IPS-20b (cell line): Measurements from ENCODE around the gene GPRIN1.
"Not testable (repeated sequence)": the region's sequence is repeated elsewhere in the genome, so short reads cannot be mapped to it uniquely, and the experiment has no call there.

Experiments used
- H3K27ac ChIP-seq: one replicate; pipeline ENCODE4 v1.5.1; 2013; ENCODE audit warnings: low read length
- H3K27me3 ChIP-seq: 2 replicates; pipeline ENCODE4 v1.6.1; 2013; ENCODE audit warnings: mild to moderate bottlenecking, low read length, inconsistent platforms; ENCODE audit not compliant: insufficient read depth
- H3K36me3 ChIP-seq: 2 replicates; pipeline ENCODE4 v1.6.1; 2013; ENCODE audit warnings: low read depth, mild to moderate bottlenecking, inconsistent platforms, low read length, moderate library complexity; ENCODE audit not compliant: insufficient read depth
- H3K4me1 ChIP-seq: 2 replicates; pipeline ENCODE4 v1.6.1; 2013; ENCODE audit warnings: mild to moderate bottlenecking, control low read depth, inconsistent platforms, low read length, moderate library complexity; ENCODE audit not compliant: insufficient read depth
- H3K4me3 ChIP-seq: 2 replicates; pipeline ENCODE4 v1.5.1; 2013; ENCODE audit warnings: mild to moderate bottlenecking, low read length, inconsistent platforms
- H3K9ac ChIP-seq: 2 replicates; pipeline ENCODE4 v1.6.1; 2013; ENCODE audit warnings: low read depth, mild to moderate bottlenecking, inconsistent platforms, low read length, moderate library complexity
- H3K9me3 ChIP-seq: 2 replicates; pipeline ENCODE4 v1.6.1; 2013; ENCODE audit warnings: mild to moderate bottlenecking, low read depth, low read length, inconsistent platforms; ENCODE audit not compliant: insufficient read depth

Gene GPRIN1

GRCh38 chr5:176557846-176558245 is 52.1 kb downstream of the GPRIN1 start:
- H3K9me3 ChIP-seq, result no peaks in the 10 kb centered on the region
- H3K4me3 ChIP-seq, result no peak overlapping the region
- no peaks in the 10 kb centered on the region for H3K27me3 ChIP-seq
- peaks cover 8% of the 10 kb centered on the region for H3K4me1 ChIP-seq
- no peak overlapping the region for H3K27ac ChIP-seq
- no peaks in the 10 kb centered on the region for H3K36me3 ChIP-seq
- H3K9ac ChIP-seq, result no peak overlapping the region

GRCh38 chr5:176553260-176554085 is 56.5 kb downstream of the GPRIN1 start:
- no peaks in the 10 kb centered on the region for H3K36me3 ChIP-seq
- H3K27me3 ChIP-seq, result no peaks in the 10 kb centered on the region
- H3K4me1 ChIP-seq, result peaks cover 8% of the 10 kb centered on the region
- no peak overlapping the region for H3K4me3 ChIP-seq
- H3K9me3 ChIP-seq, result no peaks in the 10 kb centered on the region
- H3K9ac ChIP-seq, result no peak overlapping the region
- no peak overlapping the region for H3K27ac ChIP-seq

GRCh38 chr5:176552332-176552869 is 57.6 kb downstream of the GPRIN1 start:
- Histone ChIP-seq H3K9me3 (no peaks in the 10 kb centered on the region), H3K4me3 (no peak overlapping the region), H3K36me3 (no peaks in the 10 kb centered on the region), H3K9ac (no peak overlapping the region), H3K4me1 (peaks cover 8% of the 10 kb centered on the region), H3K27ac (no peak overlapping the region), H3K27me3 (no peaks in the 10 kb centered on the region)

- H3K9me3 ChIP-seq, H3K4me3 ChIP-seq, H3K36me3 ChIP-seq, H3K27ac ChIP-seq, H3K27me3 ChIP-seq, H3K4me1 ChIP-seq, H3K9ac ChIP-seq: not testable (repeated sequence)
Measured at GRCh38 chr5:176550937-176551336, 59.0 kb downstream of the GPRIN1 start.

GRCh38 chr5:176550275-176550831 is 59.6 kb downstream of the GPRIN1 start:
- Histone ChIP-seq H3K9ac (no peak overlapping the region), H3K27ac (no peak overlapping the region), H3K27me3 (no peaks in the 10 kb centered on the region), H3K4me1 (peaks cover 8% of the 10 kb centered on the region), H3K36me3 (no peaks in the 10 kb centered on the region), H3K4me3 (no peak overlapping the region), H3K9me3 (no peaks in the 10 kb centered on the region)

- Histone ChIP-seq H3K27me3 (peaks cover 4% of the 10 kb centered on the region; the same call in 1 of the 2 replicates), H3K27ac (no peak overlapping the region), H3K9me3 (no peaks in the 10 kb centered on the region), H3K36me3 (no peaks in the 10 kb centered on the region), H3K9ac (no peak overlapping the region), H3K4me3 (no peak overlapping the region), H3K4me1 (peaks cover 8% of the 10 kb centered on the region)
Measured at GRCh38 chr5:176549871-176550270, 60.1 kb downstream of the GPRIN1 start.

GRCh38 chr5:176548967-176549444 is 61.0 kb downstream of the GPRIN1 start, which contains the start of gene CDHR2:
Gene CDHR2 (plus strand): TSS chr5:176549342. CDS start chr5:176565353, 16,011 bp downstream.
- H3K9ac ChIP-seq, result no peak within 1 kb of the TSS

GRCh38 chr5:176547802-176548201 is 62.2 kb downstream of the GPRIN1 start:
- Histone ChIP-seq H3K27me3 (peaks cover 14% of the 10 kb centered on the region; the same call in 1 of the 2 replicates), H3K4me3 (no peak overlapping the region), H3K36me3 (no peaks in the 10 kb centered on the region), H3K9ac (no peak overlapping the region), H3K27ac (no peak overlapping the region), H3K4me1 (no peaks in the 10 kb centered on the region), H3K9me3 (no peaks in the 10 kb centered on the region)

More at GRCh38 chr5:176548967-176549444, 61.0 kb downstream of the GPRIN1 start, which contains the start of gene CDHR2:
- H3K36me3 ChIP-seq, result no peaks in the 10 kb centered on the region
- no peak within 1 kb of the TSS for H3K27ac ChIP-seq
- H3K4me1 ChIP-seq, result peaks cover 7% of the 10 kb centered on the region
- no peak within 1 kb of the TSS for H3K4me3 ChIP-seq
- no peaks in the 10 kb centered on the region for H3K9me3 ChIP-seq
- peaks cover 13% of the 10 kb centered on the region; the same call in 1 of the 2 replicates for H3K27me3 ChIP-seq
